ENCODE data around the gene SRD5A1.

DNA sequence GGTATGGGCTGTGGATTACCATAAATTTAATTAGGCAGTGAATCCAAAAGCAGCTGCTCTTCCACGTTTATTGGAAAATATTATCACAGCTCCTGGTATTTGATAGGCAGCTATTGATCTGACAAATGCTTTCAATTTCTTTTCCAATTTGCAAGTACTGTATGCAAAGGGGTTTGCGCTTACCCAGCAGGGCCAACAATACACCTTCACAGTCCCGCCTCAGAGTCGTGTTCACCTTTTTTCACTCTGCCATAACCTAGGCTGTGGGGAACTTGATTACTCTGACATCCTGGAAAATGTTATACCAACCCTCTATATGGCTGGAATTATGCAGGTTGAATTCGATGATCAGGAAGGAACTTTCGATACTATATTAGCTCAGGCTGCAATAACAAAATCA, 47.7 kb downstream of the SRD5A1 start:
- TF ChIP-seq, protein P1, sequence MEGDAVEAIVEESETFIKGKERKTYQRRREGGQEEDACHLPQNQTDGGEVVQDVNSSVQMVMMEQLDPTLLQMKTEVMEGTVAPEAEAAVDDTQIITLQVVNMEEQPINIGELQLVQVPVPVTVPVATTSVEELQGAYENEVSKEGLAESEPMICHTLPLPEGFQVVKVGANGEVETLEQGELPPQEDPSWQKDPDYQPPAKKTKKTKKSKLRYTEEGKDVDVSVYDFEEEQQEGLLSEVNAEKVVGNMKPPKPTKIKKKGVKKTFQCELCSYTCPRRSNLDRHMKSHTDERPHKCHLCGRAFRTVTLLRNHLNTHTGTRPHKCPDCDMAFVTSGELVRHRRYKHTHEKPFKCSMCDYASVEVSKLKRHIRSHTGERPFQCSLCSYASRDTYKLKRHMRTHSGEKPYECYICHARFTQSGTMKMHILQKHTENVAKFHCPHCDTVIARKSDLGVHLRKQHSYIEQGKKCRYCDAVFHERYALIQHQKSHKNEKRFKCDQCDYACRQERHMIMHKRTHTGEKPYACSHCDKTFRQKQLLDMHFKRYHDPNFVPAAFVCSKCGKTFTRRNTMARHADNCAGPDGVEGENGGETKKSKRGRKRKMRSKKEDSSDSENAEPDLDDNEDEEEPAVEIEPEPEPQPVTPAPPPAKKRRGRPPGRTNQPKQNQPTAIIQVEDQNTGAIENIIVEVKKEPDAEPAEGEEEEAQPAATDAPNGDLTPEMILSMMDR (IDR thresholded peaks at IDR 0.05; ENCODE audit: low read depth, low read length) = no peak
- no peak for TF ChIP-seq MYC (IDR thresholded peaks at IDR 0.05; ENCODE audit: low read depth, low read length)
